Heart left ventricle (tissue), 16 donors: ENCODE data around the gene FEM1B. TPM values are rescaled to one million over a fixed set of nuclear protein-coding genes. Genes with fewer than 3 reads are reported as not detected.

Experiments
- ATAC-seq, 4 donors: fragments of 200-7000 bp; cut with Tn5 transposase; one replicate each; pipeline ENCODE4 v1.9.1; 2020 to 2022; ENCODE audit warnings: moderate library complexity in 4 of 4, mild to moderate bottlenecking in 3 of 4, moderate number of reproducible peaks in 1 of 4
- DNase-seq, 5 donors: peaks; one replicate each; pipeline ENCODE4 v3.0.0-alpha.2; 2020
- H3K27ac ChIP-seq, 12 donors: fragments of 200-600 bp; sonication (generic) in 4 of 12; one replicate each; pipeline versions ENCODE4 v1.5.0 to v1.8.0; 2016 to 2022; ENCODE audit warnings: mild to moderate bottlenecking in 2 of 12
- H3K27me3 ChIP-seq, 9 donors: fragments of 200-600 bp; sonication (generic) in 2 of 9; one replicate each; pipeline versions ENCODE4 v1.5.1 to v1.8.0; 2016 to 2022; ENCODE audit warnings: mild to moderate bottlenecking in 3 of 9
- H3K36me3 ChIP-seq, 9 donors: fragments of 200-600 bp; sonication (generic) in 2 of 9; one replicate each; pipeline versions ENCODE4 v1.5.0 to v1.8.0; 2018 to 2022; ENCODE audit warnings: mild to moderate bottlenecking in 2 of 9
- H3K4me1 ChIP-seq, 12 donors: fragments of 200-600 bp; sonication (generic) in 4 of 12; one replicate each; pipeline versions ENCODE4 v1.5.0 to v1.8.0; 2016 to 2022; ENCODE audit warnings: mild to moderate bottlenecking in 3 of 12
- H3K4me3 ChIP-seq, 12 donors: fragments of 200-600 bp; sonication (generic) in 4 of 12; one replicate each; pipeline versions ENCODE4 v1.5.0 to v1.8.0; 2017 to 2022; ENCODE audit warnings: mild to moderate bottlenecking in 9 of 12, moderate library complexity in 4 of 12
- H3K9me3 ChIP-seq, 12 donors: fragments of 200-600 bp; sonication (generic) in 4 of 12; one replicate each; pipeline versions ENCODE4 v1.5.0 to v1.8.0; 2016 to 2022; ENCODE audit warnings: mild to moderate bottlenecking in 1 of 12
- POLR2A ChIP-seq, 2 donors: fragments of 450-650 bp; IDR thresholded peaks; one replicate each; pipeline ENCODE4 v1.6.1; 2017; ENCODE audit warnings: antibody characterized with exemption in 2 of 2, mild to moderate bottlenecking in 2 of 2, moderate library complexity in 2 of 2
- WGBS, 4 donors: extraction: QIAGEN DNeasy Blood & Tissue Kit in 2 of 4; methylation state at CpG; one replicate each; pipeline versions ENCODE4 v1.1.5 to v1.1.7; 2013 to 2018; 5-methylcytosine and 5-hydroxymethylcytosine counted together
- intact Hi-C, 10 donors: fragments of 100-400 bp; cut with DNase I; formaldehyde crosslinking; loops; one replicate each; pipeline versions ENCODE4 v1.11.1 to v1.14.2; 2022
- polyA plus RNA-seq, 2 donors: library from polyadenylated mRNA; stranded (reverse); fragments of 200-250 nt; gene quantifications; one replicate each; pipeline ENCODE4 v1.2.3, GENCODE V29; 2013
- total RNA-seq, 9 donors: library from RNA; depleted of rRNA in 2 of 9; stranded (reverse); fragments of >200 nt in 2 of 9; fragmentation: NEBNext Ultra II Directional in 3 of 9; extraction: Animal tissue kit (Norgen Biotek cat#: 25700) in 3 of 9; gene quantifications; one replicate each; pipeline versions ENCODE4 v1.1.0 to v1.2.4, GENCODE V29; 2016 to 2023
- TF ChIP-seq, protein P1 (sequence below), 12 donors: fragments of 200-600 bp; sonication (generic) in 4 of 12; IDR thresholded peaks; one replicate each; pipeline versions ENCODE4 v1.5.0 to v1.8.0; 2018 to 2022; ENCODE audit warnings: antibody characterized with exemption in 12 of 12, mild to moderate bottlenecking in 5 of 12
- donor health status: ischemic (EF 13 %, LVEDD 7.1; RV severe dilation, severe dysfunction).
- donor health status: healthy with polysubstance abuse.
- donor health status: DM: no; HTN: yes; CAD: no.
- donor health status: DM: no; HTN: no; CAD: no.
- donor health status: ischemic (EF 25% LVEDD 6.9; RV normal size, moderate dysfunction).
- donor health status: ischemic (EF 25% LVEDD 5.7; RV mildly dilated, moderate dysfunction).
- donor health status: healthy.
- donor health status: DM: yes; HTN: yes; CAD: no.
- donor health status: ischemic (EF 35%, LVEDD 5.7; RV mildly dilated, moderate dysfunction).
- donor health status: nonischemic (EF 11% LVEDD 7.7; RV severe dilation, severe dysfunction).
- donor health status: DM: yes; HTN: yes; CAD: no.
- donor health status: PGD.
- donor health status: ischemic (EF 29% LVEDD 5.4; RV normal size, mild dysfunction).
- donor health status: nonischemic (EF 23%, LVEDD 6.1; RV moderate dilation, normal function).

FEM1B gene
- total and polyA plus RNA-seq, 11 donors, result 9.3 to 94.0 (median 52.7) TPM

DNA sequence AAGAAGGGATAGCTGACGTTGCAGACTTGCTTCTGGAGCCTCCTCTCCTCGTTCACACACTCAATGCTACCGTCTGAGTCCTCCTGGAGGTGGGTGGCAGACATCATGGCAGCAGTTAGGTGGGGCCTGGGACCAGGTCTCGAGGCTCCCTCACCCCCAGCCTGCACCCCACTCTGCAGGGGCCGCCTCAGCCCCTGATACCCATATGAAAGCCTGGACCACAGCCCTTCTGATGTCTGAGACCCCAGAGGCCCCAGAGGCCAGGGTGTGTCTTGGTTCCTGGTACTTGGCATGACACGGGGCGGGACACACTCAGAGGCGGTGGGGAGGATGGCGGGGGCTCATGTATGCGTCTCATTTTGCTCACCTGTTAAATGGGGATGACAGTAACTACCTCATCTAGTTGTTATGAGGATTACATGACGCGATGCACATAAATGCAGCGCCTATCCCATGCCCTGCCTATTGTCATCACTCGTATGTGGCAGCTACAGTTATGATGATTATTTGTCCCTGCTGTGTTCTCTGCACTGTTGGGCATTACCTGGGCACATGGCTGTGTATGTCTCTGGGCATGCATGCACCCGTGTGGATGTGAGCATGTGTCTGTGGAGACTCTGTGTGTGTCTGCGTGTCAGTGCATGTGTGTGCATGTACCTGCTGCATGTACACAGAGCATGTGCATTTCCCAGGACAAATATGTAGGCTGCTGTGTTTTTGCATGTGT is 39.9 kb downstream of the FEM1B start:
- DNase-seq, result no peak
- Histone ChIP-seq H3K27me3 (no peaks in the 10 kb centered on the region), H3K4me1 (peaks cover 0 to 15% (median 4%) of the 10 kb centered on the region in 12 donors), H3K9me3 (no peaks in the 10 kb centered on the region), H3K27ac (no peak overlapping the region), H3K36me3 (peaks cover 0 to 38% (median 0%) of the 10 kb centered on the region in 9 donors), H3K4me3 (no peak overlapping the region)
- intact Hi-C loops, result loop anchor here in 4 of 10 donors (5.0 to 10.0 kb wide), 4 partner anchors 47 to 237 kb away; no protein-coding TSS in a partner anchor
- WGBS, 4 donors, result 91 to 96% (median 94%) methylated on average over 15 to 16 of the region's 16 CpGs
- no peak for ATAC-seq
- TF ChIP-seq POLR2A (IDR thresholded peaks at IDR 0.05), result no peak
- TF ChIP-seq, protein P1, sequence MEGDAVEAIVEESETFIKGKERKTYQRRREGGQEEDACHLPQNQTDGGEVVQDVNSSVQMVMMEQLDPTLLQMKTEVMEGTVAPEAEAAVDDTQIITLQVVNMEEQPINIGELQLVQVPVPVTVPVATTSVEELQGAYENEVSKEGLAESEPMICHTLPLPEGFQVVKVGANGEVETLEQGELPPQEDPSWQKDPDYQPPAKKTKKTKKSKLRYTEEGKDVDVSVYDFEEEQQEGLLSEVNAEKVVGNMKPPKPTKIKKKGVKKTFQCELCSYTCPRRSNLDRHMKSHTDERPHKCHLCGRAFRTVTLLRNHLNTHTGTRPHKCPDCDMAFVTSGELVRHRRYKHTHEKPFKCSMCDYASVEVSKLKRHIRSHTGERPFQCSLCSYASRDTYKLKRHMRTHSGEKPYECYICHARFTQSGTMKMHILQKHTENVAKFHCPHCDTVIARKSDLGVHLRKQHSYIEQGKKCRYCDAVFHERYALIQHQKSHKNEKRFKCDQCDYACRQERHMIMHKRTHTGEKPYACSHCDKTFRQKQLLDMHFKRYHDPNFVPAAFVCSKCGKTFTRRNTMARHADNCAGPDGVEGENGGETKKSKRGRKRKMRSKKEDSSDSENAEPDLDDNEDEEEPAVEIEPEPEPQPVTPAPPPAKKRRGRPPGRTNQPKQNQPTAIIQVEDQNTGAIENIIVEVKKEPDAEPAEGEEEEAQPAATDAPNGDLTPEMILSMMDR (IDR thresholded peaks at IDR 0.05), result no peak

DNA sequence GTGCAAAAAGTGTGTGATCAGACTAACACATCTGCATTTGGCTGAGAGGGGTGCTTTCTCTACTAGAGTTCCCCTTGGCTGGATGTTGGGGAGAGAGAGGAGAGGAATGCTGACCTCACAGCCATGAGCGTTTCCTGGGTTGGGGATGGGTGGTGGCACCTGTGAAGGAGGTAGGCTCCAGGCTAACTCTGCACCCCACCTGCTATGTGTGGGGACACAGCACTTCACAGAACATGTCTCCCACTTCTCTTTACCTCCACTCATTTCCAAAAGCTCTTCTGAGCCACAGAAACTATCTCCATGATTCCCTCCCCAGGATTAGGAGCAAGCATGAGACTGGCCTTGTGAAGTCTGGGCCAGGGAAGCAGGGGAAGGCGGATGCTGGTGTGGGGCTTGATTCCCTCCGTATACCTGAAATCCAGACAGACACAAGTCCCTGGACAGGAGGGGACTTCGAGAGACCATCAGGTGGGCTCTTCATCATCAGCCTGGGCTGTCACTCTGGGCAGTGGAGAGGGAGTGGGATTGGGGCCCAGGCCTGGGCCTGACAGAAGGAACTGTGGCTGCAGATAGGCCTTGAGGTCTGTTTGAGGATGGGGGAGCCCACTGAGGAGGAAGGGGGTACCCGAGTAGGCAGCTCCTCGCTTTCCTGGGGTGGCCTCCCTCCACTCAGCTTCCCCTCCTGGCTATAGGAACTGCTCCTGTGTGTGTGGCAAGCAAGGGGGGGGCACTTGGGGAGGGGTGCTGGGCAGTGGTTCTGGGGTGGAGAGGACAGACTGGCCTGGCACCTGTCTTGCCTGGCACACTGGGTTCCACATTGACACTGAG is 40.7 kb downstream of the FEM1B start:
- Histone ChIP-seq H3K27me3 (no peaks in the 10 kb centered on the region), H3K9me3 (no peaks in the 10 kb centered on the region), H3K4me1 (peaks cover 0 to 15% (median 4%) of the 10 kb centered on the region in 12 donors), H3K36me3 (peaks cover 0 to 38% (median 0%) of the 10 kb centered on the region in 9 donors), H3K27ac (no peak overlapping the region), H3K4me3 (no peak overlapping the region)
- no peak for DNase-seq
- TF ChIP-seq, protein P1 (IDR thresholded peaks at IDR 0.05), result no peak
- TF ChIP-seq POLR2A (IDR thresholded peaks at IDR 0.05), result no peak
- intact Hi-C loops, result loop anchor here in 4 of 10 donors (5.0 to 10.0 kb wide), 4 partner anchors 47 to 237 kb away; no protein-coding TSS in a partner anchor
- WGBS, 4 donors, result 93 to 97% (median 95%) methylated on average over 5 to 6 of the region's 6 CpGs
- no peak for ATAC-seq

DNA sequence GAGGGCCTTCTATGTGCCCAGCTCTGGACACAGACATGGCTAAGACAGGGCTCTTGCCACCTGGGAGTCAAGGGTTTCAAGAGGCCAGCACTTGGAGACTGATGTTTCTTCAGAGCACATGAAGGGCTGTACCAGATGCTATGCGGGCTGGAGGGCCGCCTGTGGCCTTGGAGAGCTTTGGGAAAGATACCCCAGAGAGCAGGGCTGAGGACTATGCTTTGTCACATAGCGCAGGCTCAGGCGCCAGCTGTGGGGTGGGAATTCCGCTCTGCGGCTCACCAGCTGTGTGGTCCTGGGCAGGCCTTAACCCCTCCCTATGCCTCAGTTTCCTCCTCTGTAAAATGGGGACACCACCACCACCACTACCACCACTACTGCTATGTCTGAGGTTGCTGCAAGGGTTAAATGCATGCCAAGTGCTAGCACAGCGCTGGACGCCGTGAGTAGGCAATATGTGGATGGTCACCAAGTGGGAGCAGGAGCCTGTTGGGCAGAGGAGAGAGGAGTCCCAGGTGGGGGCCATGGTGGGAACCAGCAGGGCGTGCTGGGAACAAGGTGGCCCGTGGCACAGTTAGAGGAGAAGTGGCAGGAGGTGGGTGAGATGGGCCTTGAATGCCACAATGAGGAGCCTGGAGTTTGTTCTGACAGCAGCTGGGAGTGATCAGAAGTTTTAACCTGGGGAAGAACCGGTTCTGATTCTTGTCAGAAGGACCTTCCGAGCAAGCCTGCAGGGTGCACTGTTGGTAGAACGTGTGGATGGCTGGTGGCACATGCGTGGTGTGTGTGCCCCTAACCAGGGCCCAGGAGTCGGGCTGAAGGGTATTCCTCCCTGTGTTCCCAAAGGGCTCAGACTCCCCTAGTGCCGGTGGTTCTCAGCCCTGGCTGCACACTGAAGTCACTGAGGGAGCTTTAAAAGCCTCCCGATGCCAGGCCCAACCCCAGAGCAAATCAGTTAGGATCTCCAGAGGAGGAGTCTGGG is 41.7 kb downstream of the FEM1B start:
- no peaks in the 10 kb centered on the region for H3K9me3 ChIP-seq
- DNase-seq (peak in 1 of 5 donors; percentile 11), ATAC-seq (no peak)
- 88 to 94% (median 91%) methylated on average over 17 to 18 of the region's 18 CpGs for WGBS, 4 donors
- no peak overlapping the region for H3K27ac ChIP-seq
- no peak for TF ChIP-seq POLR2A (IDR thresholded peaks at IDR 0.05)
- TF ChIP-seq, protein P1 (IDR thresholded peaks at IDR 0.05), result no peak
- intact Hi-C loops, result loop anchor here in 4 of 10 donors (5.0 to 10.0 kb wide), 4 partner anchors 46 to 236 kb away; no protein-coding TSS in a partner anchor
- no peak overlapping the region for H3K4me3 ChIP-seq
- peaks cover 0 to 38% (median 0%) of the 10 kb centered on the region in 9 donors for H3K36me3 ChIP-seq
- H3K27me3 ChIP-seq, result no peaks in the 10 kb centered on the region
- H3K4me1 ChIP-seq, result peaks cover 0 to 15% (median 4%) of the 10 kb centered on the region in 12 donors
